Panc1 (cell line): Measurements from ENCODE around the gene TEAD4. TPM values are rescaled to one million over a fixed set of nuclear protein-coding genes. Genes with fewer than 3 reads are reported as not detected.

Experiments
- ATAC-seq: fragments of 200-7000 bp; cut with Tn5 transposase; 2 replicates; pipeline ENCODE4 v1.9.1; 2020; ENCODE audit warnings: mild to moderate bottlenecking, moderate library complexity
- BruUV-seq: library from RNA; stranded (reverse); fragments of 400-500 nt; replicated peaks from 2 replicates; lab custom pipeline; 2021; lab: Mats Ljungman, UMichigan
- CTCF ChIA-PET: fragments of 300-600 bp; sonication (Branson Sonifier 250); formaldehyde crosslinking; loops from one replicate; lab custom pipeline; 2022; ENCODE audit warnings: antibody characterized with exemption; lab: Charles Lee
- POLR2A ChIA-PET: fragments of 300-600 bp; sonication (Branson Sonifier 250); formaldehyde crosslinking; loops from one replicate; lab custom pipeline; 2022; ENCODE audit warnings: antibody characterized with exemption; lab: Charles Lee
- DNase-seq: peaks from one replicate; pipeline ENCODE4 v3.0.0-alpha.2; 2010; ENCODE audit warnings: low read depth, low spot score
- H3K27ac ChIP-seq: 2 replicates; pipeline ENCODE4 v1.5.1; 2011; ENCODE audit warnings: mild to moderate bottlenecking, low read length, inconsistent platforms
- H3K27me3 ChIP-seq: fragments of 200-500 bp; sonication (Bioruptor generic); 2 replicates; pipeline ENCODE4 v1.6.0; 2014; ENCODE audit warnings: low read length, inconsistent platforms; ENCODE audit not compliant: control insufficient read depth, insufficient read depth
- H3K36me3 ChIP-seq: fragments of 200-500 bp; sonication (Bioruptor generic); 2 replicates; pipeline ENCODE4 v1.5.1; 2014; ENCODE audit warnings: inconsistent platforms, mild to moderate bottlenecking, low read length, moderate library complexity; ENCODE audit not compliant: control insufficient read depth, insufficient read depth
- H3K4me1 ChIP-seq: 2 replicates; pipeline ENCODE4 v1.5.1; 2011; ENCODE audit warnings: inconsistent platforms, mild to moderate bottlenecking, low read length, moderate library complexity; ENCODE audit not compliant: control insufficient read depth, insufficient read depth
- H3K4me3 ChIP-seq, 2 experiments: 2 replicates each; pipeline ENCODE4 v1.5.1; 2011 to 2012; ENCODE audit warnings: low read depth in 2 of 2, low read length in 2 of 2, mild to moderate bottlenecking in 2 of 2, inconsistent platforms in 1 of 2, moderate library complexity in 1 of 2
- H3K9me3 ChIP-seq: fragments of 200-500 bp; sonication (Bioruptor generic); 2 replicates; pipeline ENCODE4 v1.5.1; 2014; ENCODE audit warnings: low read depth, mild to moderate bottlenecking, inconsistent platforms, low read length, moderate library complexity; ENCODE audit not compliant: control insufficient read depth, insufficient read depth
- CTCF ChIP-seq: fragments of 450-650 bp; IDR thresholded peaks from 2 replicates; pipeline ENCODE4 v1.5.1; 2017; ENCODE audit warnings: mild to moderate bottlenecking
- POLR2AphosphoS5 ChIP-seq: IDR thresholded peaks from 2 replicates; pipeline ENCODE4 v1.6.1; 2012; ENCODE audit warnings: mild to moderate bottlenecking, low read depth, low read length, moderate library complexity
- SIN3A ChIP-seq: IDR thresholded peaks from 2 replicates; pipeline ENCODE4 v1.6.1; 2012; ENCODE audit warnings: low read depth, mild to moderate bottlenecking, low read length, moderate library complexity, borderline replicate concordance; ENCODE audit not compliant: insufficient read depth
- TCF7L2 ChIP-seq: IDR thresholded peaks from 2 replicates; pipeline ENCODE4 v1.6.1; 2011; ENCODE audit warnings: mild to moderate bottlenecking, low read depth, low read length, inconsistent platforms
- in situ Hi-C: cut with HindIII; loops from 2 replicates; pipeline ENCODE4 v1.10.0; 2016; ENCODE audit warnings: low sequenced_read_pairs, low pct_unique_long_range_greater_than_20kb
- intact Hi-C: fragments of 100-400 bp; cut with micrococcal nuclease; formaldehyde crosslinking; loops from one replicate; pipeline ENCODE4 v1.10.0; 2022; ENCODE audit not compliant: unreplicated experiment
- total RNA-seq: library from RNA; stranded (reverse); gene quantifications from one replicate; pipeline ENCODE4 v1.2.1, GENCODE V29; 2021; ENCODE audit not compliant: unreplicated experiment
- TF ChIP-seq, protein P1 (sequence below), 2 experiments: IDR thresholded peaks; 2 replicates each; pipeline ENCODE4 v1.6.1; 2011 to 2012; ENCODE audit warnings: low read depth in 2 of 2, control low read depth in 1 of 2, low read length in 1 of 2, mild to moderate bottlenecking in 1 of 2, moderate library complexity in 1 of 2; ENCODE audit not compliant: insufficient read depth in 1 of 2

TEAD4 gene
- total RNA-seq, 1 experiment from 2014 or later = 47.6 TPM

DNA sequence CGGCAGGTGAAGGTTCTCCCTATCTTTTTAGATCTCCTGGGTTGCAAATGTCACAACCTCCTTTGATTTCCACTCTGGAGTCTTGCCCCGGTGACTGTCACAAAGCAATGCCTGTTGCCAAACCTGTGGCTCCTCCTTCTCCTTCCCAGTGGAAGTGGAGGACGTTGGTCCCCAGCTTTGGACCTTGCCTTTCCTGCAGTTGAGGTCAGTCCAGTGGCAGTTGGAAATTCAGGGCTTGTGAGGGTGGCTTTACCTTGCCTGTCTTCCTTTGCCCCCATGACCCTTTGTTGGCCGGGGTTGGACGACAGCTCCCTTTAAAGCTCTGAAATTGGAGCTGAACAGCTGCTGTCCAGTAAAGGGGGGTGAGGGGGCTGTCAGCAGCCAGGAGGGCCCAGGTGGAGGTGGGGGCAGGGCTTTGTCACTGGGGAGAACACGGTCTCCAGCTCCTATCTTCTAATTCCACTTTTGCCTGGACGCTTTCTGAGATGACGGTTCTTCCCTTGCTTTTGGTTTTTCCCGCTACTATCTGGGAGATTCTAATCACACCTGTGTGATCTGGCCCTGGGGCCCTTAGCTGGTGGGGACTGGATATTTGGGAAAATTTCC, 4.1 kb downstream of the TEAD4 start:
- CTCF ChIA-PET = no interaction called here
- Histone ChIP-seq H3K4me1 (peaks cover 18% of the 10 kb centered on the region), H3K36me3 (no peaks in the 10 kb centered on the region), H3K4me3 (no peak overlapping the region), H3K9me3 (no peaks in the 10 kb centered on the region), H3K27ac (peak overlapping the region; percentile 48; the same call in 1 of the 2 replicates), H3K27me3 (no peaks in the 10 kb centered on the region)
- in situ Hi-C loops = no loop called here
- POLR2A ChIA-PET = no interaction called here
- intact Hi-C loops = no loop called here
- BruUV-seq = no TSS peak
- DNase-seq (no peak), ATAC-seq (no peak)
- TF ChIP-seq POLR2AphosphoS5 (no peak), SIN3A (no peak), CTCF (no peak), TCF7L2 (no peak)
- TF ChIP-seq, protein P1, sequence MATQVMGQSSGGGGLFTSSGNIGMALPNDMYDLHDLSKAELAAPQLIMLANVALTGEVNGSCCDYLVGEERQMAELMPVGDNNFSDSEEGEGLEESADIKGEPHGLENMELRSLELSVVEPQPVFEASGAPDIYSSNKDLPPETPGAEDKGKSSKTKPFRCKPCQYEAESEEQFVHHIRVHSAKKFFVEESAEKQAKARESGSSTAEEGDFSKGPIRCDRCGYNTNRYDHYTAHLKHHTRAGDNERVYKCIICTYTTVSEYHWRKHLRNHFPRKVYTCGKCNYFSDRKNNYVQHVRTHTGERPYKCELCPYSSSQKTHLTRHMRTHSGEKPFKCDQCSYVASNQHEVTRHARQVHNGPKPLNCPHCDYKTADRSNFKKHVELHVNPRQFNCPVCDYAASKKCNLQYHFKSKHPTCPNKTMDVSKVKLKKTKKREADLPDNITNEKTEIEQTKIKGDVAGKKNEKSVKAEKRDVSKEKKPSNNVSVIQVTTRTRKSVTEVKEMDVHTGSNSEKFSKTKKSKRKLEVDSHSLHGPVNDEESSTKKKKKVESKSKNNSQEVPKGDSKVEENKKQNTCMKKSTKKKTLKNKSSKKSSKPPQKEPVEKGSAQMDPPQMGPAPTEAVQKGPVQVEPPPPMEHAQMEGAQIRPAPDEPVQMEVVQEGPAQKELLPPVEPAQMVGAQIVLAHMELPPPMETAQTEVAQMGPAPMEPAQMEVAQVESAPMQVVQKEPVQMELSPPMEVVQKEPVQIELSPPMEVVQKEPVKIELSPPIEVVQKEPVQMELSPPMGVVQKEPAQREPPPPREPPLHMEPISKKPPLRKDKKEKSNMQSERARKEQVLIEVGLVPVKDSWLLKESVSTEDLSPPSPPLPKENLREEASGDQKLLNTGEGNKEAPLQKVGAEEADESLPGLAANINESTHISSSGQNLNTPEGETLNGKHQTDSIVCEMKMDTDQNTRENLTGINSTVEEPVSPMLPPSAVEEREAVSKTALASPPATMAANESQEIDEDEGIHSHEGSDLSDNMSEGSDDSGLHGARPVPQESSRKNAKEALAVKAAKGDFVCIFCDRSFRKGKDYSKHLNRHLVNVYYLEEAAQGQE (IDR thresholded peaks at IDR 0.05; ENCODE audit: insufficient read depth in 1 of 2, low read depth in 2 of 2, low read length in 1 of 2) = no peak

DNA sequence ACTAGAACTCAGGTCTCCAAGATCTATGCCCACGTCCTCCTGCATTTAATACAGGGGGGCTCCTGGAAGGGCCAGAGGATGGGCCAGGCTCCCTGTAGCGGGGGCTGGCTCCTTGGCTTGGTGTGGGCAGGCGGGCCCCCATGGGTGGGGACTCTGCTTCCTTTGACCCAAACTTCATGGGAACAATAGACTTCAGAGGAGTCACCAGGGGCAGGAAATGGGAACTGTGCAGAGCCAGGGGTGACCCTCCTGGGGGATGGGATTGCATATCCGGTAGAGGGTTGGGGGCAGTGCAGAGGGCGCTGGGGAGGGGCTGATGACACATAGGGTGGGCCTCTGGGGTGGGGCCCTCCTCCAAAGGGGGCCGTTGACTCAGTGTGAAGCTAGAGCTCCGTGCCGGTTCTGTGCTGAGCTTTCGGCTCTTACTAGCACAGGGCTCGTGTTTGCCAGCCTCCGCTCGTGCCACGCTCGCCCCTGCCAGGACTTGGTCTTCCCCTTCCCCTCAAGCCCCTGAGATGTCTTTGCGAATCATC, 4.6 kb downstream of the TEAD4 start:
- BruUV-seq = no TSS peak
- Histone ChIP-seq H3K27ac (no peak overlapping the region), H3K27me3 (no peaks in the 10 kb centered on the region), H3K4me1 (peaks cover 16% of the 10 kb centered on the region), H3K36me3 (no peaks in the 10 kb centered on the region), H3K4me3 (no peak overlapping the region), H3K9me3 (no peaks in the 10 kb centered on the region)
- intact Hi-C loops (no loop called here), in situ Hi-C loops (no loop called here)
- DNase-seq (no peak), ATAC-seq (no peak)
- CTCF ChIA-PET = no interaction called here
- POLR2A ChIA-PET = no interaction called here
- no peak for TF ChIP-seq POLR2AphosphoS5
- TF ChIP-seq TCF7L2 = no peak
- TF ChIP-seq CTCF = no peak
- TF ChIP-seq SIN3A = no peak
- TF ChIP-seq, protein P1 (IDR thresholded peaks at IDR 0.05; ENCODE audit: insufficient read depth in 1 of 2, low read depth in 2 of 2, low read length in 1 of 2) = no peak
